Neural cell (in vitro differentiated cells): ENCODE results near the gene STRA6. TPM values are rescaled to one million over a fixed set of nuclear protein-coding genes. Genes with fewer than 3 reads are reported as not detected.

Experiments used
- H2AFZ ChIP-seq: fragments of 200-600, 300-800 bp; sonication (generic), shearing (Covaris generic); 2 replicates; pipeline ENCODE4 v1.6.0; 2014; ENCODE audit warnings: low read depth, mild to moderate bottlenecking, antibody characterized with exemption, low read length, moderate library complexity
- H3F3A ChIP-seq: fragments of 200-600 bp; shearing (Covaris generic); 2 replicates; pipeline ENCODE4 v1.6.1; 2016; ENCODE audit warnings: mild to moderate bottlenecking, moderate library complexity, mixed read lengths, antibody characterized with exemption, low read length; ENCODE audit not compliant: insufficient read depth, poor library complexity, severe bottlenecking
- H3K27ac ChIP-seq: fragments of 200-600, 300-800 bp; sonication (generic), shearing (Covaris generic); 2 replicates; pipeline ENCODE4 v1.5.1; 2014; ENCODE audit warnings: mild to moderate bottlenecking, low read length, moderate library complexity
- H3K27me3 ChIP-seq: fragments of 300-800, 200-600 bp; sonication (generic), shearing (Covaris generic); 2 replicates; pipeline ENCODE4 v1.6.0; 2014; ENCODE audit warnings: mild to moderate bottlenecking, low read depth, low read length, moderate library complexity; ENCODE audit not compliant: insufficient read depth
- H3K36me3 ChIP-seq: fragments of 300-800, 200-600 bp; sonication (generic), shearing (Covaris generic); 2 replicates; pipeline ENCODE4 v1.5.1; 2014; ENCODE audit warnings: mild to moderate bottlenecking, antibody characterized with exemption, low read length, moderate library complexity; ENCODE audit not compliant: insufficient read depth
- H3K4me2 ChIP-seq: fragments of 300-800, 200-600 bp; sonication (generic), shearing (Covaris generic); 2 replicates; pipeline ENCODE4 v1.6.0; 2014; ENCODE audit warnings: mild to moderate bottlenecking, low read length
- H3K4me3 ChIP-seq: fragments of 300-800, 200-600 bp; sonication (generic), shearing (Covaris generic); 2 replicates; pipeline ENCODE4 v1.5.1; 2014; ENCODE audit warnings: mild to moderate bottlenecking, low read length, moderate library complexity
- H3K79me2 ChIP-seq: fragments of 200-600 bp; shearing (Covaris generic); replicated peaks from 2 replicates; pipeline ENCODE4 v1.6.0; 2014; ENCODE audit warnings: mild to moderate bottlenecking, low read length, moderate library complexity; ENCODE audit not compliant: insufficient read depth
- H3K9ac ChIP-seq: fragments of 300-800, 200-600 bp; sonication (generic), shearing (Covaris generic); 2 replicates; pipeline ENCODE4 v1.6.1; 2016; ENCODE audit warnings: mild to moderate bottlenecking, low read length, mixed read lengths
- H3K9me2 ChIP-seq: fragments of 200-600 bp; shearing (Covaris generic); 2 replicates; pipeline ENCODE4 v1.6.1; 2016; ENCODE audit warnings: mild to moderate bottlenecking, low read length, mixed read lengths; ENCODE audit not compliant: insufficient read depth
- H3K9me3 ChIP-seq: fragments of 200-600, 300-800 bp; sonication (generic), shearing (Covaris generic); 2 replicates; pipeline ENCODE4 v1.6.1; 2016; ENCODE audit warnings: mild to moderate bottlenecking, mixed run types, low read length, moderate library complexity, mixed read lengths
- H4K20me1 ChIP-seq: fragments of 200-600 bp; shearing (Covaris generic); 2 replicates; pipeline ENCODE4 v1.6.1; 2016; ENCODE audit warnings: mild to moderate bottlenecking, mixed run types; ENCODE audit not compliant: insufficient read depth
- CTCF ChIP-seq: fragments of 450-650 bp; IDR thresholded peaks from 2 replicates; pipeline ENCODE4 v1.5.1; 2014; ENCODE audit warnings: antibody characterized with exemption, mild to moderate bottlenecking, moderate library complexity; ENCODE audit not compliant: poor library complexity, severe bottlenecking
- EP300 ChIP-seq: fragments of 450-650 bp; conservative IDR thresholded peaks from 2 replicates; pipeline ENCODE4 v1.6.1; 2014; ENCODE audit warnings: antibody characterized with exemption, mild to moderate bottlenecking, moderate library complexity; ENCODE audit not compliant: poor library complexity, severe bottlenecking
- EZH2 ChIP-seq: fragments of 200-600, 300-800 bp; shearing (Covaris generic), sonication (generic); IDR thresholded peaks from 2 replicates; pipeline ENCODE4 v1.6.1; 2014; ENCODE audit warnings: antibody characterized with exemption, low read length, borderline replicate concordance, mild to moderate bottlenecking; ENCODE audit not compliant: insufficient read depth, poor library complexity, severe bottlenecking
- MXI1 ChIP-seq: fragments of 450-650 bp; conservative IDR thresholded peaks from 2 replicates; pipeline ENCODE4 v1.6.1; 2014; ENCODE audit warnings: antibody characterized with exemption, mild to moderate bottlenecking; ENCODE audit not compliant: poor library complexity, severe bottlenecking
- POLR2AphosphoS5 ChIP-seq: IDR thresholded peaks from 2 replicates; pipeline ENCODE4 v1.6.1; 2012
- RAD21 ChIP-seq: fragments of 450-650 bp; conservative IDR thresholded peaks from 2 replicates; pipeline ENCODE4 v1.6.1; 2014; ENCODE audit warnings: antibody characterized with exemption, mild to moderate bottlenecking, moderate library complexity
- REST ChIP-seq: IDR thresholded peaks from 2 replicates; pipeline ENCODE4 v1.6.1; 2012; ENCODE audit warnings: borderline replicate concordance
- SMC3 ChIP-seq: fragments of 450-650 bp; conservative IDR thresholded peaks from 2 replicates; pipeline ENCODE4 v1.6.1; 2014; ENCODE audit warnings: antibody characterized with exemption, mild to moderate bottlenecking, moderate library complexity; ENCODE audit not compliant: poor library complexity
- TAF1 ChIP-seq: IDR thresholded peaks from 2 replicates; pipeline ENCODE4 v1.6.1; 2012; ENCODE audit warnings: low read depth
- polyA plus RNA-seq: library from polyadenylated mRNA; depleted of rRNA; stranded (reverse); fragments of >200 nt; gene quantifications from 2 replicates; pipeline ENCODE4 v1.2.3, GENCODE V29; 2014

The STRA6 gene
- polyA plus RNA-seq, 1 donor from 2014 or later = 4.4 TPM

GRCh38 chr15:74244822-74245341, 42.3 kb upstream of the STRA6 start:
- Histone ChIP-seq H3K27ac (peak overlapping the region; percentile 95), H3K4me3 (peak overlapping the region; percentile 56), H3K9me2 (no peaks in the 10 kb centered on the region), H4K20me1 (no peaks in the 10 kb centered on the region), H3K27me3 (no peaks in the 10 kb centered on the region), H3K4me2 (peak overlapping the region; percentile 68), H3K36me3 (no peaks in the 10 kb centered on the region), H3K9me3 (no peaks in the 10 kb centered on the region), H3K79me2 (no peaks in the 10 kb centered on the region), H3F3A (peaks cover 21% of the 10 kb centered on the region), H2AFZ (no peak overlapping the region), H3K9ac (peak overlapping the region; percentile 66)
- TF ChIP-seq MXI1 = no peak
- TF ChIP-seq TAF1 = no peak
- TF ChIP-seq SMC3 = no peak
- TF ChIP-seq CTCF = no peak
- no peak for TF ChIP-seq RAD21
- TF ChIP-seq REST = no peak
- TF ChIP-seq EP300 = no peak
- TF ChIP-seq EZH2 = no peak
- no peak for TF ChIP-seq POLR2AphosphoS5

- Histone ChIP-seq H3K9me3 (no peaks in the 10 kb centered on the region), H3K27ac (peak overlapping the region; percentile 95), H2AFZ (no peak overlapping the region), H3F3A (peaks cover 21% of the 10 kb centered on the region), H3K4me3 (no peak overlapping the region), H3K36me3 (no peaks in the 10 kb centered on the region), H3K4me2 (no peak overlapping the region), H3K27me3 (no peaks in the 10 kb centered on the region), H3K9me2 (no peaks in the 10 kb centered on the region), H3K9ac (peak overlapping the region; percentile 29), H3K79me2 (no peaks in the 10 kb centered on the region), H4K20me1 (no peaks in the 10 kb centered on the region)
- TF ChIP-seq POLR2AphosphoS5 (no peak), CTCF (no peak), MXI1 (no peak), TAF1 (no peak), EP300 (no peak)
Observed at GRCh38 chr15:74243431-74243830, 40.8 kb upstream of the STRA6 start.
